NCI-H510A treated with DMSO at 0.1 percent for 48 hours (cell line): ENCODE measurements around the gene CGREF1.

ENCODE experiments used
- DNase-seq: peaks from one replicate; lab custom pipeline; 2025; lab: John Stamatoyannopoulos, UW

The CGREF1 gene

DNA sequence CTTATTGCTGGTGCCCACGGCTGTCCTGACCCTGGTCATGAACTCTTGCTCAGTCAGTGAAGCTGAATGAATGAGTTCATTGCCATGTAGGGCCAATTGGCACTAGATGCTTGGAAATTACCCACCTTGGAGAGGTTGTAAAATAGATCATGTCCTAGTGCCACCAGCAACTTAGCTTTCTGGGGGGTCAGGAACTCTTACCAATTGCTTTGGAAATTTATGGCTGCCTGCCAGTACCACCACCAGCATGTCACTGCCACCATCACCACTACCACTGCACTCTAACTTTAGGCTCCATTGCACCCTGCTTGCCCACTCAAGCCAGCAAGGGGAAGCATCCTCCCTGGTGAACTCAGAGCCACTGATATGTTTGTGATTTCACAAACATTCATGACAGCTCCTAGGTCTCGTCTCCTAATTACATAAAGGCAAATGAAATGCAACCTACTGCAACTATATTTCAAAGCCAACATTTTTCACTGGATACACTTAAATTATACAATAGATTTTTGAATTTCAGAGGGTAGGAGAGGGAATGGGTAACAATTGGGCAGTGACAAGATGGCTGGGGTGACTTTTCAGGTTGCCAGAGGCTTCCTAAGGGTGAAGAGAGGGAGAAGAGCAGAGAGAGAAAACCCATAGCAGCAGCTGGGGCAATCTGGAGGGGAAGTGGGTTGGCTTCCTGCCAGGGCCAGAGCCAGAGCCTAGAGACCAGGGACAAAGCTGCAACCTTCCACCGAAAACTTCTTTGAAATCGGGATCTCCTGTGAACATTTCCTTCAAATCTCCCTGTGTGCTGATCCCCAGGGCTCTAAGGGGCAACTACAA, 44.0 kb downstream of the CGREF1 start:
- peak; percentile 68 for DNase-seq

- no peak for DNase-seq
Observed at GRCh38 chr2:27073782-27074181, 45.1 kb downstream of the CGREF1 start.

DNA sequence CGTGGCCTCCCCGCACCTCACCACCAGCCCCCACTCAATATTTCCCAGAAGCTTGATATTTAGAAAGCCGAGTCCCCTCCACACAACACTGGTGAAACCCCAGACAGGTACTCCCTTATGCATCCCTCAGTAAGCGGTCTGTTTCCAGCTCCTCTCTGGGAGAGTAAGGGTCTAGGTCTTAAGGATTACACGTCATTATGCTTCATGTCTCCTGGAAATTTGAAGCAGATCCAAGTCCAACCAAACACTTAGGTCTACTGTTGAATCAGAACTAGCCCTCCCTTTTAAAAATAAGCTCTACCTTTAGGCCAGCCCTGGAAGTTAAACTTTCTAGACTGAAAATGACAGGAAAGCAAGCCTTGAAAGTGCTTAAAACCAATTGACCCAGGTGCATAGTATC, 46.0 kb downstream of the CGREF1 start:
- DNase-seq: no peak

GRCh38 chr2:27071990-27072830, 46.7 kb downstream of the CGREF1 start:
- peak; percentile 14 for DNase-seq

GRCh38 chr2:27071277-27071989, 47.5 kb downstream of the CGREF1 start, which contains the start of gene OST4:
Gene OST4, minus strand, starts transcription at chr2:27071654.
- DNase-seq: peak; percentile 76

GRCh38 chr2:27070653-27071276, 48.2 kb downstream of the CGREF1 start:
- no peak for DNase-seq

GRCh38 chr2:27069961-27070618, 48.8 kb downstream of the CGREF1 start:
- DNase-seq: no peak

- no peak for DNase-seq
Observed at GRCh38 chr2:27069436-27069835, 49.5 kb downstream of the CGREF1 start.

DNA sequence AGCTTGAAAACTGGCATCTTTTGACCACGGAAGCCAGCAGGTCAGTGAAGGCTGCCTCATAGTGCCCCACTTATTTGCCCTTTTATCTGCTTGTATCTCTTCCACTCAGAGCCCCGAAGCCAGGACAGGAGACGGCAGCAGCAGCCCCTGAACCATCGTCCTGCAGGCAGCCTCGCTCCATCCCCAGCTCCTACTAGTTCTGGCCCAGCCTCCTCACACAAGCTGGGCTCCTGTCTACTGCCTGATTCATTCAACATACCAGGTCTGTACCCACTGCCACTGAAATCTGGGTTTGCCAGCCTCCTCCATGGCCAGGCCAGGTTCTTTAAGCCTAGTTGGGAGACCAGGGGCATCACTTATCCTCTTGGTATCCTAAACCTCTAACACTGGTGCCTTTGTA, 51.5 kb downstream of the CGREF1 start:
- DNase-seq: no peak

- no peak for DNase-seq
Observed at GRCh38 chr2:27065128-27065527, 53.8 kb downstream of the CGREF1 start.

DNA sequence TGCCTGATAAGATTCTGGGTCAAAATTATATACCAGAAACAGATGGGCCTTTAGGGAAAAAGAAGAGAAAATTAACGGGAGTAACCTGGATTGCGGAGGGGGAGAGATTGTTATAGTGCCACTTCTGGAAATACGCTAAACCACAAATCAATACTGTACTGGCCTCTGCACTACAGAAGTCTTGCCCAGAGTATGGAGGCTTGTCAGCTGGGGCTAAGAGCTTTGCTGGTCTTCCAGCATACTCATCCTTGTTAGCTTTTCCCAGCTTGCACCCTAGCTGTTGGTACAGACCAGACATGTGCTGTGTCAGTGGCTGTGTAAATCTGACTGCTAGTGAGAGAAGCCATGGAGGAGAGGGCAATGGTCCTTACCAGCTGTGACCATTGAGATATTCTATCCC, 58.6 kb downstream of the CGREF1 start:
- no peak for DNase-seq

DNA sequence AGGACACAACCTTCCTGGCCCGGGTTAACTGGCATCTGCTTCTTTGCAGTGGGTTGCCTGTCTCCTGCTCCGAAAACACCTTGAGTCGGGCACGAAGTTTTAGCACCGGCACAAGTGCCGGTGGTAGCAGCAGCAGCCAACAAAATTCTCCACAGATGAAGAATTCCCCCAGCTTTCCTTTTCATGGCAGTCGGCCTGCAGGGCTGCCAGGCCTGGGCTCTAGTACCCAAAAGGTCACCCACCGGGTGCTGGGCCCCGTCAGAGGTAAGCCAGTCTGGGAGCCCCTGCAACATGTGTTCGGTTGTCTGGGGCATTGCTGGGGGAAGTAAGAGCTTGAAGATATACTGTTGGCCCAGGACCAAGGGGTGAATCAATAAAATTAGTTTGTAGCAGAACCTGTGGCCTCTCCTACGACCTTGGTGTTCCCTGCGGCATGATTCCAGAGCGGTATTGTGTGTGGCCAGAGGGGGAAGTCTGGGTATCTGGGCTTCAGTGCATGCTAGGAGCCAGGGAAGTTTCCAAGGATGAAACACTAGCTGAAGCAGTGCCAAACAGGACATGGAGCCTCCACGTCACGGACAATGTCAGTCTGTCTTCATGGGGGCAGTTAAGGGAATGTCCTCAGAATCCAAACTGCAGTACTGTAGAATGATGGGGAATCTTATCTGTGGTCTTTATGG, 59.6 kb downstream of the CGREF1 start:
- no peak for DNase-seq

DNA sequence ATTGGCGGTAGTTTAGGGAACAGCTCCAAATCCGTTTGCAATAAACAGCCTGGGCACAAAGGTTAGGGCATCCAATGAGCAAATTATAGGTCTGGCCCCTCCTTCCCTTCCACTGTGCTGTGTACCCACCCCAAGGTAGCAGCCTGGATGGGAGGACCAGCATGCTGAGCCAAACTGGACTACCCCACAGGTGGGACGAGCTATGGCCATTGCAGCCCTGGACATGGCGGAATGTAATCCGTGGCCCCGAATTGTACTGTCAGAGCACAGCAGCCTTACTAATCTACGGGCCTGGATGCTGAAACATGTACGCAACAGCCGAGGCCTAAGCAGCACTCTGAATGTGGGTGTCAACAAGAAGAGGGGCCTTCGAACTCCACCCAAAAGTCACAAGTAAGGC, 60.7 kb downstream of the CGREF1 start:
- DNase-seq: no peak

- no peak for DNase-seq
Observed at GRCh38 chr2:27057184-27057583, 61.7 kb downstream of the CGREF1 start.

DNA sequence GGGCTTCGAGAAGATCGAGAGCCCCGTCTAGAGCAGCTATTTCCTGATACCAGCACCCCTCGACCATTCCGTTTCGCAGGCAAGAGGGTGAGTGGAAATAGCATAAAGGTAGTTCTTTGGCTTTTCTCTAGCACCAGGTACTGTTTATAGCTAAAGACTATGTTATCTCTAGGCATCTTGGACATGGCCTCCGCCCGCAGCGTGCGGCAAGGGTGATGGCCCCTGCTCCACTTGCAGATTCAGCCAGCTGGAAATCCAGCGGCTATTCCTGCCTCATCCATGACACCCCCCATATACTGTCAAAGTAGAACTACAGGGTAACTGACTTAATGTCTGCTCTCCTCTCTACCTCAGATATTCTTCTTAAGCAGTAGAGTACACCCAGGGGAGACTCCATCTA, 64.2 kb downstream of the CGREF1 start:
- DNase-seq: no peak

DNA sequence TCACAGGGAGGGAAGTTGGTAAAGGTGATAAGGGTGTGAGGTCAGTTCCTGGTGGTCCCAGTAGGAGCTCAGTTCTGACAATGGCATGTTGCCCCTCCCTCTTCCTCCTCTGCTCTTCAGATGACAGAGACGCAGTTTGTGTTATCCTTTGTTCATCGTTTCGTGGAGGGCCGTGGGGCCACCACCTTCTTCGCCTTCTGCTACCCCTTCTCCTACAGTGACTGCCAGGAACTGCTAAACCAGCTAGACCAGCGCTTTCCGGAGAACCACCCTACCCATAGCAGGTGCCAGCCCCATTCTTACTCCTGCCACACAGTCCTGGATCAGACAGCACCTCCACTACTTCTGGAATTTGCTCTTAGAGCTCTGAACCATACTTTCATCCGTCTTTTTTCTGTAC, 65.2 kb downstream of the CGREF1 start:
- DNase-seq: no peak

- DNase-seq: no peak
Observed at GRCh38 chr2:27053321-27053720, 65.6 kb downstream of the CGREF1 start.

GRCh38 chr2:27051902-27052645, 66.9 kb downstream of the CGREF1 start:
- no peak for DNase-seq

DNA sequence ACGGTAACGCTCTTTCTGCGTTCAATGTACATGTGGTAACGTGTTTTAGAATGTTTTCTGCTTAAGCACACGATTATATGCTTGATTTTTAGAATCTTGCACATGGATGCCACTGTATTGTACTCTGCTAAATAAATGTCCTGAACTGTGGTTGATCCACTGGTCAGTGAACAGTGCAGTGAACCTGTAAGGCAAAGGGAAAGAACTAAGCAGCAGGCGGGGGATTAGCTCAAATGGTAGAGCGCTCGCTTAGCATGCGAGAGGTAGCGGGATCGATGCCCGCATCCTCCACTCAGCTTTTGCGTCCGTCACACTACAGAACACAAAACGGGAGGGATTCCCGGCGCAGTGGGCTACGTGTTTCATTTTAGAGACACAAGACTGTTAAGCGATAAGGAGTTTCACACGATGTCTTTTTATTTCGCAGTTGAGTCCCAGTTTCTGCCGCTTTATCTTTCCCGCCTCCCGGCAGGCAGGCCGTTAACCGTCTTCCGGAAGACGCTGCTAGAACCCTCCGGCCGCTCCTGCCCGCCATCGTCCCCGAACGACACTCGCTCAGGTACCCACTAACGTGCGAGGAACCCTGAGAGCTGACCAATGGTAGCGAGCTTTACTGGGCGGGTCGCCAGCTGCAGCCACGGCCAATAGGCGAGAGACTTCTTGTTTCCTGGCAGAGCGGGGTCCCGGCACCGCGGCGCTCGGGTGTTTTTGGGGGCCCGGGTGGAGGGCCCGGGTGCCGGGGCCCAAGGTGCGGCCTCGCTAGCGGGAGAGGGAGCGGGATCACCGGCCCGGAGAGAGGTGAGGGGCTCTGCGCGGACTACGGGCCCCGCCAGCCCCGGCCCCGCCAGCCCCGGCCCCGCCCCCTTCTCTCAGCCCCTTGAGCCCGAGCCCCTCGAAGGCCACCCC, 67.7 kb downstream of the CGREF1 start, which contains the start of gene AGBL5:
TSS of gene AGBL5 (plus strand) at position 673 of the 906 bp plus-strand sequence. CDS start 1,291 bp downstream, outside the sequence.
- peak; percentile 91 for DNase-seq
